Rectal smooth muscle tissue (tissue), 1 donor: ENCODE data around the gene NLGN1.
"Not testable (repeated sequence)": the region's sequence is repeated elsewhere in the genome, so short reads cannot be mapped to it uniquely, and the experiment has no call there.

Experiments
- H3K27ac ChIP-seq: one replicate; pipeline ENCODE4 v1.7.0; 2013; ENCODE audit warnings: low read depth, low read length, inconsistent platforms
- H3K27me3 ChIP-seq: one replicate; pipeline ENCODE4 v1.7.0; 2013; ENCODE audit warnings: low read length; ENCODE audit not compliant: control insufficient read depth, insufficient read depth
- H3K36me3 ChIP-seq: one replicate; pipeline ENCODE4 v1.7.0; 2013; ENCODE audit warnings: low read length; ENCODE audit not compliant: control insufficient read depth, insufficient read depth
- H3K4me1 ChIP-seq: one replicate; pipeline ENCODE4 v1.7.0; 2013; ENCODE audit warnings: low read length; ENCODE audit not compliant: control insufficient read depth, insufficient read depth
- H3K4me3 ChIP-seq: one replicate; pipeline ENCODE4 v1.7.0; 2013; ENCODE audit warnings: low read length
- H3K9ac ChIP-seq: one replicate; pipeline ENCODE4 v1.7.0; 2013; ENCODE audit warnings: low read length

NLGN1 gene

GRCh38 chr3:173584838-173585831, 187.6 kb downstream of the NLGN1 start:
- Histone ChIP-seq H3K36me3 (no peaks in the 10 kb centered on the region), H3K27ac (peak overlapping the region; percentile 61), H3K4me1 (no peaks in the 10 kb centered on the region), H3K27me3 (no peaks in the 10 kb centered on the region), H3K4me3 (peak overlapping the region; percentile 56), H3K9ac (no peak overlapping the region)

- Histone ChIP-seq H3K9ac (no peak overlapping the region), H3K36me3 (no peaks in the 10 kb centered on the region), H3K27ac (no peak overlapping the region), H3K27me3 (no peaks in the 10 kb centered on the region), H3K4me1 (no peaks in the 10 kb centered on the region), H3K4me3 (no peak overlapping the region)
Measured at GRCh38 chr3:173586166-173586565, 188.6 kb downstream of the NLGN1 start.

- Histone ChIP-seq H3K27me3 (no peaks in the 10 kb centered on the region), H3K4me3 (no peak overlapping the region), H3K9ac (no peak overlapping the region), H3K4me1 (no peaks in the 10 kb centered on the region), H3K27ac (no peak overlapping the region), H3K36me3 (no peaks in the 10 kb centered on the region)
Measured at GRCh38 chr3:173587055-173587454, 189.5 kb downstream of the NLGN1 start.

- Histone ChIP-seq H3K9ac (no peak overlapping the region), H3K27me3 (no peaks in the 10 kb centered on the region), H3K4me1 (no peaks in the 10 kb centered on the region), H3K36me3 (no peaks in the 10 kb centered on the region), H3K4me3 (no peak overlapping the region), H3K27ac (no peak overlapping the region)
Measured at GRCh38 chr3:173588556-173588955, 191.0 kb downstream of the NLGN1 start.

- Histone ChIP-seq H3K36me3 (no peaks in the 10 kb centered on the region), H3K4me3 (no peak overlapping the region), H3K27ac (no peak overlapping the region), H3K4me1 (no peaks in the 10 kb centered on the region), H3K9ac (no peak overlapping the region), H3K27me3 (no peaks in the 10 kb centered on the region)
Measured at GRCh38 chr3:173589116-173589515, 191.6 kb downstream of the NLGN1 start.

- no peak overlapping the region for H3K27ac ChIP-seq
- H3K4me3 ChIP-seq, result no peak overlapping the region
- no peak overlapping the region for H3K9ac ChIP-seq
- H3K27me3 ChIP-seq, result no peaks in the 10 kb centered on the region
- no peaks in the 10 kb centered on the region for H3K36me3 ChIP-seq
- H3K4me1 ChIP-seq, result no peaks in the 10 kb centered on the region
Measured at GRCh38 chr3:173591401-173591800, 193.9 kb downstream of the NLGN1 start.

- not testable (repeated sequence) for H3K4me1 ChIP-seq, H3K4me3 ChIP-seq, H3K9ac ChIP-seq, H3K27me3 ChIP-seq, H3K36me3 ChIP-seq, H3K27ac ChIP-seq
Measured at GRCh38 chr3:173594881-173595280, 197.3 kb downstream of the NLGN1 start.

- no peaks in the 10 kb centered on the region for H3K4me1 ChIP-seq
- no peak overlapping the region for H3K27ac ChIP-seq
- no peaks in the 10 kb centered on the region for H3K36me3 ChIP-seq
- no peak overlapping the region for H3K9ac ChIP-seq
- H3K27me3 ChIP-seq, result no peaks in the 10 kb centered on the region
- H3K4me3 ChIP-seq, result no peak overlapping the region
Measured at GRCh38 chr3:173599673-173600072, 202.1 kb downstream of the NLGN1 start.

GRCh38 chr3:173614522-173614921, 217.0 kb downstream of the NLGN1 start:
- Histone ChIP-seq H3K27me3 (no peaks in the 10 kb centered on the region), H3K4me3 (no peak overlapping the region), H3K36me3 (no peaks in the 10 kb centered on the region), H3K9ac (no peak overlapping the region), H3K4me1 (peaks cover 2% of the 10 kb centered on the region), H3K27ac (no peak overlapping the region)

GRCh38 chr3:173615661-173616060, 218.1 kb downstream of the NLGN1 start:
- Histone ChIP-seq H3K27me3 (no peaks in the 10 kb centered on the region), H3K4me1 (peaks cover 2% of the 10 kb centered on the region), H3K36me3 (no peaks in the 10 kb centered on the region), H3K27ac (no peak overlapping the region), H3K4me3 (no peak overlapping the region), H3K9ac (no peak overlapping the region)

- H3K4me3 ChIP-seq, result no peak overlapping the region
- H3K4me1 ChIP-seq, result peaks cover 5% of the 10 kb centered on the region
- H3K27ac ChIP-seq, result no peak overlapping the region
- no peaks in the 10 kb centered on the region for H3K27me3 ChIP-seq
- H3K36me3 ChIP-seq, result no peaks in the 10 kb centered on the region
- no peak overlapping the region for H3K9ac ChIP-seq
Measured at GRCh38 chr3:173617490-173617889, 219.9 kb downstream of the NLGN1 start.

- H3K9ac ChIP-seq, result no peak overlapping the region
- H3K27me3 ChIP-seq, result no peaks in the 10 kb centered on the region
- peaks cover 5% of the 10 kb centered on the region for H3K4me1 ChIP-seq
- H3K36me3 ChIP-seq, result no peaks in the 10 kb centered on the region
- H3K4me3 ChIP-seq, result no peak overlapping the region
- H3K27ac ChIP-seq, result no peak overlapping the region
Measured at GRCh38 chr3:173618148-173618547, 220.6 kb downstream of the NLGN1 start.

- no peaks in the 10 kb centered on the region for H3K36me3 ChIP-seq
- H3K4me1 ChIP-seq, result peaks cover 5% of the 10 kb centered on the region
- H3K27ac ChIP-seq, result no peak overlapping the region
- H3K9ac ChIP-seq, result no peak overlapping the region
- H3K4me3 ChIP-seq, result no peak overlapping the region
- no peaks in the 10 kb centered on the region for H3K27me3 ChIP-seq
Measured at GRCh38 chr3:173618703-173619102, 221.2 kb downstream of the NLGN1 start.
